HepG2 (cell line): ENCODE data around the gene HTRA2. TPM values are rescaled to one million over a fixed set of nuclear protein-coding genes. Genes with fewer than 3 reads are reported as not detected.

ENCODE experiments used
- ARNT2 ChIP-seq: sonication (generic); formaldehyde crosslinking; IDR thresholded peaks from 2 replicates; pipeline ENCODE4 v1.8.0; 2022; ENCODE audit warnings: mild to moderate bottlenecking, low read depth, missing genetic modification reagents, moderate library complexity
- ASH2L ChIP-seq: fragments of 300-600, 200-600 bp; sonication (generic); IDR thresholded peaks from 2 replicates; pipeline ENCODE4 v1.7.0; 2017; ENCODE audit warnings: low read depth, mild to moderate bottlenecking, moderate library complexity, mixed read lengths, low read length; ENCODE audit not compliant: insufficient read length
- FIP1L1 ChIP-seq: fragments of 200-400 bp; formaldehyde crosslinking; IDR thresholded peaks from 2 replicates; pipeline ENCODE4 v1.6.1; 2018; ENCODE audit warnings: low read depth, mild to moderate bottlenecking, low read length, moderate library complexity, borderline replicate concordance; ENCODE audit not compliant: insufficient read depth
- FOXA1 ChIP-seq, 2 experiments: fragments of 450-650 bp in 1 of 2; sonication (generic) in 1 of 2; formaldehyde crosslinking in 1 of 2; IDR thresholded peaks; 2 replicates each; pipeline versions ENCODE4 v1.4.0 to v1.6.1; 2016 to 2020; ENCODE audit warnings: missing genetic modification reagents in 1 of 2
- FOXC1 ChIP-seq: sonication (generic); formaldehyde crosslinking; IDR thresholded peaks from 2 replicates; pipeline ENCODE4 v1.8.0; 2022; ENCODE audit warnings: mild to moderate bottlenecking, missing genetic modification reagents, borderline replicate concordance
- HNF4A ChIP-seq: sonication (generic); formaldehyde crosslinking; IDR thresholded peaks from 2 replicates; pipeline ENCODE4 v1.4.0; 2020; ENCODE audit warnings: missing genetic modification reagents
- MTA1 ChIP-seq: sonication (generic); formaldehyde crosslinking; IDR thresholded peaks from 2 replicates; pipeline ENCODE4 v1.4.0; 2020; ENCODE audit warnings: missing genetic modification reagents, mild to moderate bottlenecking, borderline replicate concordance
- MXI1 ChIP-seq: IDR thresholded peaks from 3 replicates; pipeline ENCODE4 v1.6.1; 2012; ENCODE audit warnings: low read depth, low read length, inconsistent platforms, borderline replicate concordance
- NFE2L1 ChIP-seq: sonication (generic); formaldehyde crosslinking; IDR thresholded peaks from 2 replicates; pipeline ENCODE4 v1.4.0; 2020; ENCODE audit warnings: missing genetic modification reagents, mild to moderate bottlenecking, borderline replicate concordance
- PCBP1 ChIP-seq: fragments of 200-400 bp; formaldehyde crosslinking; IDR thresholded peaks from 2 replicates; pipeline ENCODE4 v1.6.1; 2017; ENCODE audit warnings: mild to moderate bottlenecking, low read depth, low read length, borderline replicate concordance
- PHF21A ChIP-seq: sonication (generic); formaldehyde crosslinking; IDR thresholded peaks from 2 replicates; pipeline ENCODE4 v1.5.0; 2020; ENCODE audit warnings: mild to moderate bottlenecking, missing genetic modification reagents
- PHF5A ChIP-seq: IDR thresholded peaks from one replicate; pipeline ENCODE4 v1.6.1; 2018; ENCODE audit warnings: low read depth, missing genetic modification reagents; ENCODE audit not compliant: unreplicated experiment
- RXRA ChIP-seq: sonication (generic); formaldehyde crosslinking; IDR thresholded peaks from 2 replicates; pipeline ENCODE4 v1.5.1; 2020; ENCODE audit warnings: missing genetic modification reagents
- RXRB ChIP-seq: IDR thresholded peaks from 2 replicates; pipeline ENCODE4 v1.6.1; 2016; ENCODE audit warnings: borderline replicate concordance, missing genetic modification reagents, missing compliant biosample characterization
- TP53 ChIP-seq: sonication (generic); formaldehyde crosslinking; conservative IDR thresholded peaks from 2 replicates; pipeline ENCODE4 v1.4.0; 2020; ENCODE audit warnings: missing genetic modification reagents
- ZBTB7B ChIP-seq: sonication (generic); formaldehyde crosslinking; IDR thresholded peaks from 2 replicates; pipeline ENCODE4 v1.4.0; 2020; ENCODE audit warnings: missing genetic modification reagents
- ZFY ChIP-seq: sonication (generic); formaldehyde crosslinking; IDR thresholded peaks from 2 replicates; pipeline ENCODE4 v1.4.0; 2020; ENCODE audit warnings: missing genetic modification reagents
- ZMAT3 ChIP-seq: sonication (generic); formaldehyde crosslinking; conservative IDR thresholded peaks from 2 replicates; pipeline ENCODE4 v1.7.0; 2021; ENCODE audit warnings: missing genetic modification reagents
- ZMYM3 ChIP-seq: sonication (generic); formaldehyde crosslinking; IDR thresholded peaks from 2 replicates; pipeline ENCODE4 v1.5.1; 2020; ENCODE audit warnings: mild to moderate bottlenecking, missing genetic modification reagents
- ZNF263 ChIP-seq: sonication (generic); formaldehyde crosslinking; IDR thresholded peaks from 2 replicates; pipeline ENCODE4 v1.4.0; 2020; ENCODE audit warnings: missing genetic modification reagents
- ZNF274 ChIP-seq: sonication (generic); formaldehyde crosslinking; IDR thresholded peaks from 2 replicates; pipeline ENCODE4 v1.5.1; 2020; ENCODE audit warnings: mild to moderate bottlenecking, missing genetic modification reagents
- ZNF337 ChIP-seq: sonication (generic); formaldehyde crosslinking; IDR thresholded peaks from 2 replicates; pipeline ENCODE4 v1.5.1; 2020; ENCODE audit warnings: missing genetic modification reagents, low read depth, mild to moderate bottlenecking, borderline replicate concordance
- ZNF629 ChIP-seq: sonication (generic); formaldehyde crosslinking; conservative IDR thresholded peaks from 2 replicates; pipeline ENCODE4 v1.5.0; 2020; ENCODE audit warnings: missing genetic modification reagents
- ZNF652 ChIP-seq: IDR thresholded peaks from 2 replicates; pipeline ENCODE4 v1.6.1; 2016; ENCODE audit warnings: low read depth, borderline replicate concordance
- ZNF816 ChIP-seq: sonication (generic); formaldehyde crosslinking; IDR thresholded peaks from 2 replicates; pipeline ENCODE4 v1.8.0; 2022; ENCODE audit warnings: missing genetic modification reagents, mild to moderate bottlenecking, borderline replicate concordance
- polyA plus RNA-seq, 8 experiments: library from polyadenylated mRNA; depleted of rRNA in 3 of 8; stranded (reverse) in 7 of 8; unstranded in 1 of 8; fragments of >200 nt; fragmentation: Illumina TruSeq in 4 of 8; extraction: Trizol in 4 of 8; gene quantifications; 2 replicates each; pipeline versions ENCODE4 v1.2.1 to v1.2.3, GENCODE V29; 2011 to 2016; ENCODE audit warnings: low read depth in 4 of 8, missing spikeins in 1 of 8, mixed read lengths in 1 of 8; ENCODE audit not compliant: insufficient read depth in 1 of 8
- total RNA-seq, 5 experiments: library from RNA; depleted of rRNA; stranded (reverse); fragments of >200 nt; fragmentation: Illumina TruSeq; extraction: Trizol; gene quantifications; 2 replicates each; pipeline ENCODE4 v1.2.3, GENCODE V29; 2016; ENCODE audit warnings: low read depth in 1 of 5
- TF ChIP-seq, protein P1 (sequence below): sonication (generic); formaldehyde crosslinking; IDR thresholded peaks from 2 replicates; pipeline ENCODE4 v1.4.0; 2020; ENCODE audit warnings: mild to moderate bottlenecking, missing genetic modification reagents, borderline replicate concordance
- TF ChIP-seq, protein P2 (sequence below): IDR thresholded peaks from 2 replicates; pipeline ENCODE4 v1.6.1; 2012; ENCODE audit warnings: inconsistent platforms

HTRA2 gene
- total and polyA plus RNA-seq, 2 of the 13 experiments (the other 11 are each of a cell fraction or from before 2014, with no cell fraction given) = 47.7 to 50.3 TPM

GRCh38 chr2:74507926-74508520 is 21.7 kb upstream of the HTRA2 start (continued):
- TF ChIP-seq MTA1 (CRISPR knock-in tag) (no peak), ZNF652 (CRISPR knock-in tag) (no peak), ARNT2 (CRISPR knock-in tag) (0 out of 2 replicates have a peak, but pooled peaks have one; percentile 5), ZMYM3 (CRISPR knock-in tag) (peak; percentile 74; the same call in 1 of the 2 replicates), ZNF337 (CRISPR knock-in tag) (0 out of 2 replicates have a peak, but pooled peaks have one; percentile 4), RXRB (CRISPR knock-in tag) (no peak), ZMAT3 (CRISPR knock-in tag) (0 out of 2 replicates have a peak, but pooled peaks have one; percentile 9), ZNF263 (peak; percentile 74), ZNF629 (CRISPR knock-in tag) (peak; percentile 99), TP53 (CRISPR knock-in tag) (no peak), ZBTB7B (CRISPR knock-in tag) (peak; percentile 64), NFE2L1 (CRISPR knock-in tag) (no peak), FIP1L1 (no peak), FOXC1 (CRISPR knock-in tag) (0 out of 2 replicates have a peak, but pooled peaks have one; percentile 4), PHF21A (CRISPR knock-in tag) (peak; percentile 19), MXI1 (no peak), PCBP1 (0 out of 2 replicates have a peak, but pooled peaks have one; percentile 16), FOXA1 (IDR thresholded peaks at IDR 0.05) (no peak), FOXA1 (CRISPR knock-in tag; IDR thresholded peaks at IDR 0.05) (no peak), RXRA (CRISPR knock-in tag) (peak; percentile 43; the same call in 1 of the 2 replicates), ASH2L (peak; percentile 40), ZFY (CRISPR knock-in tag) (peak; percentile 59), ZNF816 (CRISPR knock-in tag) (0 out of 2 replicates have a peak, but pooled peaks have one; percentile 27), HNF4A (CRISPR knock-in tag) (peak; percentile 18; the same call in 1 of the 2 replicates), PHF5A (CRISPR knock-in tag) (peak; percentile 0), ZNF274 (CRISPR knock-in tag) (0 out of 2 replicates have a peak, but pooled peaks have one; percentile 5)
- TF ChIP-seq, protein P1, sequence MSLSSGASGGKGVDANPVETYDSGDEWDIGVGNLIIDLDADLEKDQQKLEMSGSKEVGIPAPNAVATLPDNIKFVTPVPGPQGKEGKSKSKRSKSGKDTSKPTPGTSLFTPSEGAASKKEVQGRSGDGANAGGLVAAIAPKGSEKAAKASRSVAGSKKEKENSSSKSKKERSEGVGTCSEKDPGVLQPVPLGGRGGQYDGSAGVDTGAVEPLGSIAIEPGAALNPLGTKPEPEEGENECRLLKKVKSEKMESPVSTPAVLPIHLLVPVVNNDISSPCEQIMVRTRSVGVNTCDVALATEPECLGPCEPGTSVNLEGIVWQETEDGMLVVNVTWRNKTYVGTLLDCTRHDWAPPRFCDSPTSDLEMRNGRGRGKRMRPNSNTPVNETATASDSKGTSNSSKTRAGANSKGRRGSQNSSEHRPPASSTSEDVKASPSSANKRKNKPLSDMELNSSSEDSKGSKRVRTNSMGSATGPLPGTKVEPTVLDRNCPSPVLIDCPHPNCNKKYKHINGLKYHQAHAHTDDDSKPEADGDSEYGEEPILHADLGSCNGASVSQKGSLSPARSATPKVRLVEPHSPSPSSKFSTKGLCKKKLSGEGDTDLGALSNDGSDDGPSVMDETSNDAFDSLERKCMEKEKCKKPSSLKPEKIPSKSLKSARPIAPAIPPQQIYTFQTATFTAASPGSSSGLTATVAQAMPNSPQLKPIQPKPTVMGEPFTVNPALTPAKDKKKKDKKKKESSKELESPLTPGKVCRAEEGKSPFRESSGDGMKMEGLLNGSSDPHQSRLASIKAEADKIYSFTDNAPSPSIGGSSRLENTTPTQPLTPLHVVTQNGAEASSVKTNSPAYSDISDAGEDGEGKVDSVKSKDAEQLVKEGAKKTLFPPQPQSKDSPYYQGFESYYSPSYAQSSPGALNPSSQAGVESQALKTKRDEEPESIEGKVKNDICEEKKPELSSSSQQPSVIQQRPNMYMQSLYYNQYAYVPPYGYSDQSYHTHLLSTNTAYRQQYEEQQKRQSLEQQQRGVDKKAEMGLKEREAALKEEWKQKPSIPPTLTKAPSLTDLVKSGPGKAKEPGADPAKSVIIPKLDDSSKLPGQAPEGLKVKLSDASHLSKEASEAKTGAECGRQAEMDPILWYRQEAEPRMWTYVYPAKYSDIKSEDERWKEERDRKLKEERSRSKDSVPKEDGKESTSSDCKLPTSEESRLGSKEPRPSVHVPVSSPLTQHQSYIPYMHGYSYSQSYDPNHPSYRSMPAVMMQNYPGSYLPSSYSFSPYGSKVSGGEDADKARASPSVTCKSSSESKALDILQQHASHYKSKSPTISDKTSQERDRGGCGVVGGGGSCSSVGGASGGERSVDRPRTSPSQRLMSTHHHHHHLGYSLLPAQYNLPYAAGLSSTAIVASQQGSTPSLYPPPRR (CRISPR knock-in tag) = peak; percentile 48; the same call in 1 of the 2 replicates
- TF ChIP-seq, protein P2, sequence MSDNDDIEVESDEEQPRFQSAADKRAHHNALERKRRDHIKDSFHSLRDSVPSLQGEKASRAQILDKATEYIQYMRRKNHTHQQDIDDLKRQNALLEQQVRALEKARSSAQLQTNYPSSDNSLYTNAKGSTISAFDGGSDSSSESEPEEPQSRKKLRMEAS = peak; percentile 52
